Gastrocnemius medialis (tissue), 4 donors: ENCODE measurements around the gene FNDC10. TPM values are rescaled to one million over a fixed set of nuclear protein-coding genes. Genes with fewer than 3 reads are reported as not detected.

Experiments
- ATAC-seq, 2 donors: fragments of 150-250 bp; one replicate each; pipeline ENCODE4 v1.9.1; 2016
- DNase-seq, 2 donors: peaks; one replicate each; pipeline ENCODE4 v3.0.0-alpha.2; 2019
- H3K27ac ChIP-seq, 4 donors: fragments of 200-600 bp; sonication (generic); 1 replicate in 1 of 4; 2 replicates in 3 of 4; pipeline ENCODE4 v1.5.1; 2016 to 2018; ENCODE audit warnings: mild to moderate bottlenecking in 2 of 4, moderate library complexity in 1 of 4
- H3K27me3 ChIP-seq, 3 donors: fragments of 200-600 bp; sonication (generic) in 2 of 3; 1 replicate in 1 of 3; 2 replicates in 2 of 3; pipeline versions ENCODE4 v1.5.1 to v1.6.0; 2016 to 2019; ENCODE audit warnings: mild to moderate bottlenecking in 1 of 3, moderate library complexity in 1 of 3
- H3K36me3 ChIP-seq, 2 donors: fragments of 200-600 bp; sonication (generic) in 1 of 2; one replicate each; pipeline ENCODE4 v1.5.1; 2017 to 2018
- H3K4me1 ChIP-seq, 2 donors: fragments of 200-600 bp; sonication (generic) in 1 of 2; one replicate each; pipeline ENCODE4 v1.5.1; 2016 to 2017; ENCODE audit warnings: mild to moderate bottlenecking in 2 of 2
- H3K4me3 ChIP-seq, 4 donors: fragments of 200-600 bp; sonication (generic) in 3 of 4; 1 replicate in 1 of 4; 2 replicates in 3 of 4; pipeline ENCODE4 v1.5.1; 2016 to 2019; ENCODE audit warnings: mild to moderate bottlenecking in 2 of 4
- H3K9me3 ChIP-seq, 3 donors: fragments of 200-600 bp; sonication (generic) in 2 of 3; 1 replicate in 1 of 3; 2 replicates in 2 of 3; pipeline ENCODE4 v1.5.1; 2016 to 2019
- CTCF ChIP-seq, 5 experiments: fragments of 450-650 bp in 3 of 5; fragments of 200-600 bp in 2 of 5; sonication (generic) in 2 of 5; IDR thresholded peaks in 4 of 5; conservative IDR thresholded peaks in 1 of 5; 1 replicate in 4 of 5; 2 replicates in 1 of 5; pipeline ENCODE4 v1.5.1; 2016 to 2019; ENCODE audit warnings: antibody characterized with exemption in 5 of 5, mild to moderate bottlenecking in 3 of 5, moderate library complexity in 3 of 5
- POLR2A ChIP-seq, 2 donors: fragments of 450-650 bp; IDR thresholded peaks; one replicate each; pipeline ENCODE4 v1.6.1; 2017; ENCODE audit warnings: antibody characterized with exemption in 2 of 2, mild to moderate bottlenecking in 2 of 2, moderate library complexity in 2 of 2
- in situ Hi-C, 4 donors: fragments of 200-750 bp; cut with MboI; loops; one replicate each; pipeline versions ENCODE4 v1.15.0 to v1.8.0; 2017; ENCODE audit warnings: low sequenced_read_pairs in 4 of 4
- intact Hi-C: fragments of 100-400 bp; cut with DNase I; formaldehyde crosslinking; loops from one replicate; pipeline ENCODE4 v1.15.1; 2023; ENCODE audit warnings: low total_unique reads
- total RNA-seq, 4 donors: library from RNA; depleted of rRNA; stranded (reverse); fragments of >200 nt; gene quantifications; one replicate each; pipeline versions ENCODE4 v1.1.0 to v1.2.3, GENCODE V29; 2016

The FNDC10 gene
- total RNA-seq, 4 donors from 2014 or later = 0.20 to 1.3 (median 0.94) TPM; not detected in 1

GRCh38 chr1:1594602-1595260 lies 5.2 kb downstream of the FNDC10 start:
- in situ Hi-C loops (no loop called here), intact Hi-C loops (no loop called here)
- Histone ChIP-seq H3K27ac (no peak overlapping the region), H3K27me3 (peaks cover 11 to 24% (median 20%) of the 10 kb centered on the region in 3 donors), H3K4me1 (peaks cover 0 to 6% of the 10 kb centered on the region in 2 donors), H3K36me3 (no peaks in the 10 kb centered on the region), H3K4me3 (no peak overlapping the region), H3K9me3 (no peaks in the 10 kb centered on the region)
- ATAC-seq (no peak), DNase-seq (no peak)
- TF ChIP-seq POLR2A (IDR thresholded peaks at IDR 0.05) (no peak), CTCF (IDR thresholded peaks at IDR 0.05 in 4 of 5, conservative IDR thresholded peaks at IDR 0.05 in 1 of 5) (no peak)

GRCh38 chr1:1593834-1594601 lies 5.9 kb downstream of the FNDC10 start:
- Histone ChIP-seq H3K4me3 (no peak overlapping the region), H3K9me3 (no peaks in the 10 kb centered on the region), H3K27me3 (peaks cover 8 to 19% (median 17%) of the 10 kb centered on the region in 3 donors), H3K36me3 (no peaks in the 10 kb centered on the region), H3K4me1 (peaks cover 0 to 6% of the 10 kb centered on the region in 2 donors), H3K27ac (no peak overlapping the region)
- TF ChIP-seq CTCF (IDR thresholded peaks at IDR 0.05 in 4 of 5, conservative IDR thresholded peaks at IDR 0.05 in 1 of 5) (no peak), POLR2A (IDR thresholded peaks at IDR 0.05) (no peak)
- DNase-seq = no peak
- in situ Hi-C loops (no loop called here), intact Hi-C loops (no loop called here)
- no peak for ATAC-seq

- in situ Hi-C loops (no loop called here), intact Hi-C loops (no loop called here)
- Histone ChIP-seq H3K36me3 (no peaks in the 10 kb centered on the region), H3K27ac (no peak overlapping the region), H3K9me3 (no peaks in the 10 kb centered on the region), H3K4me1 (no peaks in the 10 kb centered on the region), H3K27me3 (peaks cover 0 to 12% (median 6%) of the 10 kb centered on the region in 3 donors), H3K4me3 (no peak overlapping the region)
- DNase-seq (no peak), ATAC-seq (no peak)
- no peak for TF ChIP-seq CTCF (IDR thresholded peaks at IDR 0.05 in 4 of 5, conservative IDR thresholded peaks at IDR 0.05 in 1 of 5)
- no peak for TF ChIP-seq POLR2A (IDR thresholded peaks at IDR 0.05)
Measured at GRCh38 chr1:1591452-1591851, 8.5 kb downstream of the FNDC10 start.

- no peaks in the 10 kb centered on the region for H3K9me3 ChIP-seq
- peaks cover 4 to 9% (median 6%) of the 10 kb centered on the region in 3 donors for H3K27me3 ChIP-seq
- in situ Hi-C loops (no loop called here), intact Hi-C loops (no loop called here)
- no peak overlapping the region for H3K4me3 ChIP-seq
- TF ChIP-seq POLR2A (IDR thresholded peaks at IDR 0.05) (no peak), CTCF (IDR thresholded peaks at IDR 0.05 in 4 of 5, conservative IDR thresholded peaks at IDR 0.05 in 1 of 5) (no peak)
- H3K27ac ChIP-seq = no peak overlapping the region
- no peaks in the 10 kb centered on the region for H3K4me1 ChIP-seq
- no peaks in the 10 kb centered on the region for H3K36me3 ChIP-seq
- no peak for ATAC-seq
- no peak for DNase-seq
Measured at GRCh38 chr1:1583347-1584010, 16.5 kb downstream of the FNDC10 start.
